HepG2 (cell line): ENCODE data around the gene CD44.

Experiments used
- CTCF ChIP-seq: sonication (generic); formaldehyde crosslinking; IDR thresholded peaks from 2 replicates; pipeline ENCODE4 v1.5.0; 2020; ENCODE audit warnings: mild to moderate bottlenecking, missing genetic modification reagents, moderate library complexity
- KDM1A ChIP-seq: IDR thresholded peaks from 2 replicates; pipeline ENCODE4 v1.6.1; 2016; ENCODE audit warnings: missing compliant biosample characterization
- PCBP1 ChIP-seq: fragments of 200-400 bp; formaldehyde crosslinking; IDR thresholded peaks from 2 replicates; pipeline ENCODE4 v1.6.1; 2017; ENCODE audit warnings: mild to moderate bottlenecking, low read depth, low read length, borderline replicate concordance
- PLRG1 ChIP-seq: fragments of 450-650 bp; conservative IDR thresholded peaks from 2 replicates; pipeline ENCODE4 v1.6.1; 2016
- POLR2A ChIP-seq, 2 experiments: IDR thresholded peaks; 2 replicates each; pipeline ENCODE4 v1.6.1; 2011; ENCODE audit warnings: low read depth in 2 of 2, low read length in 2 of 2, mild to moderate bottlenecking in 1 of 2, moderate library complexity in 1 of 2; ENCODE audit not compliant: insufficient read depth in 1 of 2
- PREB ChIP-seq: sonication (generic); formaldehyde crosslinking; IDR thresholded peaks from 2 replicates; pipeline ENCODE4 v1.4.0; 2020; ENCODE audit warnings: missing genetic modification reagents
- SALL1 ChIP-seq: sonication (generic); formaldehyde crosslinking; IDR thresholded peaks from 2 replicates; pipeline ENCODE4 v1.8.0; 2022; ENCODE audit warnings: mild to moderate bottlenecking, missing genetic modification reagents
- YY1 ChIP-seq: IDR thresholded peaks from 2 replicates; pipeline ENCODE4 v1.6.1; 2011; ENCODE audit warnings: low read length, low read depth, moderate library complexity, mild to moderate bottlenecking; ENCODE audit not compliant: insufficient read depth, insufficient replicate concordance
- ZBTB33 ChIP-seq: sonication (generic); formaldehyde crosslinking; IDR thresholded peaks from 2 replicates; pipeline ENCODE4 v1.4.0; 2020; ENCODE audit warnings: missing genetic modification reagents
- ZNF430 ChIP-seq: sonication (generic); formaldehyde crosslinking; IDR thresholded peaks from 2 replicates; pipeline ENCODE4 v1.9.0; 2021; ENCODE audit warnings: mild to moderate bottlenecking, missing genetic modification reagents
- TF ChIP-seq, protein P1 (sequence below), 2 experiments: fragments of 450-650 bp in 1 of 2; sonication (generic) in 1 of 2; formaldehyde crosslinking in 1 of 2; IDR thresholded peaks; 2 replicates each; pipeline versions ENCODE4 v1.6.1 to v1.8.0; 2016 to 2022; ENCODE audit warnings: antibody characterized with exemption in 1 of 2, mild to moderate bottlenecking in 1 of 2, missing genetic modification reagents in 1 of 2

- TF ChIP-seq ZBTB33 (CRISPR knock-in tag) = no peak
- TF ChIP-seq KDM1A (CRISPR knock-in tag) = no peak
- TF ChIP-seq, protein P1, sequence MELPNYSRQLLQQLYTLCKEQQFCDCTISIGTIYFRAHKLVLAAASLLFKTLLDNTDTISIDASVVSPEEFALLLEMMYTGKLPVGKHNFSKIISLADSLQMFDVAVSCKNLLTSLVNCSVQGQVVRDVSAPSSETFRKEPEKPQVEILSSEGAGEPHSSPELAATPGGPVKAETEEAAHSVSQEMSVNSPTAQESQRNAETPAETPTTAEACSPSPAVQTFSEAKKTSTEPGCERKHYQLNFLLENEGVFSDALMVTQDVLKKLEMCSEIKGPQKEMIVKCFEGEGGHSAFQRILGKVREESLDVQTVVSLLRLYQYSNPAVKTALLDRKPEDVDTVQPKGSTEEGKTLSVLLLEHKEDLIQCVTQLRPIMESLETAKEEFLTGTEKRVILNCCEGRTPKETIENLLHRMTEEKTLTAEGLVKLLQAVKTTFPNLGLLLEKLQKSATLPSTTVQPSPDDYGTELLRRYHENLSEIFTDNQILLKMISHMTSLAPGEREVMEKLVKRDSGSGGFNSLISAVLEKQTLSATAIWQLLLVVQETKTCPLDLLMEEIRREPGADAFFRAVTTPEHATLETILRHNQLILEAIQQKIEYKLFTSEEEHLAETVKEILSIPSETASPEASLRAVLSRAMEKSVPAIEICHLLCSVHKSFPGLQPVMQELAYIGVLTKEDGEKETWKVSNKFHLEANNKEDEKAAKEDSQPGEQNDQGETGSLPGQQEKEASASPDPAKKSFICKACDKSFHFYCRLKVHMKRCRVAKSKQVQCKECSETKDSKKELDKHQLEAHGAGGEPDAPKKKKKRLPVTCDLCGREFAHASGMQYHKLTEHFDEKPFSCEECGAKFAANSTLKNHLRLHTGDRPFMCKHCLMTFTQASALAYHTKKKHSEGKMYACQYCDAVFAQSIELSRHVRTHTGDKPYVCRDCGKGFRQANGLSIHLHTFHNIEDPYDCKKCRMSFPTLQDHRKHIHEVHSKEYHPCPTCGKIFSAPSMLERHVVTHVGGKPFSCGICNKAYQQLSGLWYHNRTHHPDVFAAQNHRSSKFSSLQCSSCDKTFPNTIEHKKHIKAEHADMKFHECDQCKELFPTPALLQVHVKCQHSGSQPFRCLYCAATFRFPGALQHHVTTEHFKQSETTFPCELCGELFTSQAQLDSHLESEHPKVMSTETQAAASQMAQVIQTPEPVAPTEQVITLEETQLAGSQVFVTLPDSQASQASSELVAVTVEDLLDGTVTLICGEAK (IDR thresholded peaks at IDR 0.05) = no peak
- TF ChIP-seq, protein P1 (CRISPR knock-in tag; IDR thresholded peaks at IDR 0.05) = no peak
- TF ChIP-seq SALL1 = no peak
- no peak for TF ChIP-seq PREB (CRISPR knock-in tag)
- no peak for TF ChIP-seq CTCF (CRISPR knock-in tag)
- no peak for TF ChIP-seq YY1
- TF ChIP-seq PLRG1 = no peak
- TF ChIP-seq POLR2A (IDR thresholded peaks at IDR 0.05; ENCODE audit: insufficient read depth in 1 of 2, low read depth in 2 of 2, low read length in 2 of 2) = no peak
- no peak for TF ChIP-seq ZNF430 (CRISPR knock-in tag)
- TF ChIP-seq PCBP1 = no peak
These were observed 24.9 kb downstream of the CD44 start for GRCh38 chr11:35163702-35164496.
